NCI-H187 treated with DMSO at 0.1 percent for 48 hours (cell line): ENCODE results near the gene AOPEP.

Source experiments
- DNase-seq: peaks from one replicate; lab custom pipeline; 2025; lab: John Stamatoyannopoulos, UW

AOPEP gene

GRCh38 chr9:94899464-94900221 is 173.1 kb downstream of the AOPEP start:
- no peak for DNase-seq

- no peak for DNase-seq
Measured at GRCh38 chr9:94900222-94901018, 173.9 kb downstream of the AOPEP start.

GRCh38 chr9:94901019-94901363 is 174.5 kb downstream of the AOPEP start:
- no peak for DNase-seq

DNA sequence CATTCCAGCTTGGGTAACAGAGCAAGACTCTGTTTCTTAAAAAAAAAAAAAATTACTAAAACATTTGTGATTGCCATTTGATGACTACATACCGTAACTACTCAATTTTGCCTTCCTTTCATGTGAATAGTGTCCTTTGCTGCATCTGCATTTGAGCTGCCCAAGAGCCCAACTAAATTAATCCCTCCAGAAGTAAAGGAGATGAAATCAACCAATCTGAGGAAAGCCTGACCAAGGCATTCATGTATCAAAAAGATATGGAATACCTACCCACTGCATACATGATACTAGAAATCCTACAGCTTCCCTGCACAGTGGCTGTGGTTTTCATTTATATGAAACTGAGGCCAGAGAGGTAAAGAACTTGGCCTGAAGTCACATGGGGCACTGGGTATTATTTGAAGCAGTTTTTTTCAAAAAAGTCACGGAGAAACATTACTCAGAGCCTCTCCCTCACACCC is 177.5 kb downstream of the AOPEP start:
- DNase-seq: no peak

DNA sequence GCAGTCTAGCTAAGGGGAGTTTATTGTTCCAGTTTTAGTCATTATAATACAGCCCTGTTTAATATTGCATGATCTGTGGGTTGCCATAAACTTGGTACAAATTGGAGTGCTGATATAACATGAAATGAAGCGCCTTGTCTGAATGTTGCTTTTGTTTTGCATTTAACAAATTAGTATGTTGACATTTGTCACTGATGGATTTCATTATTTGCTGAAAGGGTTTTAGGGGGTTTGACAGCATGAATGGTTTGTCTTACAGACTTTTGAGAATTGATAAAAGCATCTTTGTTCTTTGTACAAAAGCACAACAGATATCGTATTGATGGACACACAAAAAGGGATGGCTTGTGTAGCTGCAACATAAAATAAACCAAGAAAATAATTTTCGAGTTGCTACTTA is 178.3 kb downstream of the AOPEP start:
- no peak for DNase-seq

GRCh38 chr9:94905606-94906005 is 179.1 kb downstream of the AOPEP start:
- DNase-seq: no peak

DNA sequence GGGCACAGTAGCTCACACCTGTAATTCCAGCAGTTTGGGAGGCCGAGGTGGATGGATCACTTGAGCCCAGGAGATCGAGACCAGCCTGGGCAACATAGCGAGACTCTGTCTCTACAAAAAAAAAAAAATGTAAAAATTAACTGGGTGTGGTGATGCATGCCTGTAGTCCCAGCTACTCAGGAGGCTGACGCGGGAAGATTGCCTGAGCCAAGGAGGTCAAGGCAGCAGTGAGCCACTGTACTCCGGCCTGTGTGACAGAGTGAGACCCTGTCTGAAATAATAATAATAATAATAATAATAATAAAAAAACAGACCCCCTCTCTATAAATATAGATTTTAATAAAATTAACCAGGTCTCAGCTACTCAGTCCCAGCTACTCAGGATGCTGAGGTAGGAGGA is 179.7 kb downstream of the AOPEP start:
- DNase-seq: no peak

DNA sequence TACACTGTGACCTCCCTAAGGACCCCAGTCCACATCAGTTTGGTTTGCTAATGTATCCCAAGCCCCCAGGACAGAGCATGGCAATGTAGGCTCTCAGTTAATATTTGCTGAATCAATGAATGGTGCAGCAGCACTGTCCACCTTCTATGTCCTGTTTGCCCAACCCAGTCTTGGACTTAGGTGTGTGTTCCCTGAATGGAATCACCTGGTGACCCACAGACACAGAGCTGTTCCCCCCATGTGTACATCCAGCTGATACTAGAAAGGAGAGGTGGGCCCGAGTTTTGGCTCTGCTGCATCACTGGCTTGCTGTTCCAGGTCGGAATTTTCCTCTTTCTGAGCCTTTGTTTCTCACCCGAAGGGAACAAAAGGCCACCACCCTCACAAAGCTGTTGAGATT is 180.2 kb downstream of the AOPEP start:
- DNase-seq: no peak

GRCh38 chr9:94907264-94907936 is 180.9 kb downstream of the AOPEP start:
- DNase-seq: no peak

DNA sequence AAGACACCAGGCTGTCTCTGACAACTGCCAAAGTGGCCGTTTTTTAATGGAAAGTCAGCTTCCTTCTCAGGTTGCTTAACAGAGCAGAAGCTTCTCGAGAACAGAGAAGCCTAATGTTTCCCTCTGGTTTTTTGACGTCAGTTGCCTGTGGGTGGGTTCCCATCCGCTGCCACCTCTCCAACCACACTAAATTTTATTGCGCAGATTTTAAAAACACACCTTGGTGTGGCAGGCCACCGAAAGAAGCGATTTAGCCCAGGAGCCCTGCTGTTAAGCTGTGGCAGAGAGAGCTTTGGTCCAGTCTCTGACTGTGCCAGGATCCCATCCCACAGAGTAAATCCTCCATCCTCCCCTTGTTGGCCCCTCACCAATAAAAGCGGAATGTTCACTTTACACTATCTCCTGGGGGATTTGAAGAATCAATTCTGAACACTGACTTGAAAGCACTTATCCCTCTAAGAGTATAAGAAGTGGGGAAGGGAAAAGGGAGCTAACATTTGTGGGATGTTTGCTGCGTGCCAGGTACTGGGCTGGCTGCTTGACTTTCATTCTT is 181.6 kb downstream of the AOPEP start:
- DNase-seq: no peak

DNA sequence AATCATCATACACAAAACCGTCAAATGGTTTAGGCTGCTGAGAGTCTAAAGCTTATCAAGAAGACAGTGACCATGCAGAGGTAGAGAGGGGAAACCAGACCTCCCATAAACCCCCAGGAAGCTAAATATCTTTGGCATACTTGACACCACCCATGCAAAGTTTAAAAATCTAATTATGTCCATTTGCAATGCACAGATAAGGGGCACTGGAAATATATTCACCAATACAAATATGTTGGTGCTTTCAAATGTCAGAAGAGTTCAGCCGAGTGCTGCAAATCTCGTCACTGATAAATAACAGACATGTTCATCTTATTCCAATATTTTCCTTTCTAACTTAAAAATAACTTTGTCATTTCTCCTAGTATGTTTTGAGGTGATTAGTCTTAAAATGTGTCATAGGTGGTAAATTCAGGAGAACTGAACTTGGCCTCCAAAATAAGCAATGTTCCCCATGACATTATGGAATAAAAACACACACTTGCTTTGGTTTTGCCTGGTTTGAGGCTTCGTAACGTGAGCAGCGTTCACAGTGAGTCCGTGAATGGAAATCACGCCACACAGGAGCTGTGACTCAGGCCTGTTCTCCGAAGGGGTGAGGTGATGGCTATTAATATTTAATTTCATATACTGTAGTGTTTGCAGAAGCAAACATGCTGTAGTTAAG is 182.2 kb downstream of the AOPEP start:
- DNase-seq: no peak

DNA sequence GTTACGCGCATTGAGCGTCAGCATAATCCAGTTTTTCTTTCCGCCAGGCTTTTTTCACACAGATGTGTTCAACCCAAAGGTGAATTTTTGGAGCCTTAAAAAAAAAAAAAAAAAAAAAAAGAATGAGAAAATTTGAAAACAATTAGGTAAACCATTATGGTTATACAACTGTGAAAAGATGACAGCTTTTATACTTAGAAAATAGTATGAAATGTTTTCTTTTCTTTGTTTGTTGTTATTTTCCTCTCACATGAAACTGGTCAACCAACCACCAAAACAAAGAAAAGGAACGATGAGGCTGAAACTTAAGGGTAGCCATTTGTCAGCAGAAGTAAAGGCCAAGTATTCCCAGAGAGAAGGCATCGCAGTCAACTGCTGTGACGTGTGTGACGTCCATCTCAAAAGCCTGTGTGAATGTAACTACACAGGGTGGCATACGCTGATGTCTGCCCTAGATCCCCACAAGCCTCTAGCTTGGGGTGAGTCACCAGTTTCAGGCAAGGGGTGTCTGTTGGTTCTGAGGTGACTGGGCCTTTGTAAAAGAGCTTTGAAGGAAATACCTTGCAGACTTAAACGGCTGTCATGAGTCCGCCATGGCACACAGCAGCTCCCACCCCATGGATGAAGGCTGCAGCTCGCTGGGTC is 182.9 kb downstream of the AOPEP start:
- DNase-seq: no peak

DNA sequence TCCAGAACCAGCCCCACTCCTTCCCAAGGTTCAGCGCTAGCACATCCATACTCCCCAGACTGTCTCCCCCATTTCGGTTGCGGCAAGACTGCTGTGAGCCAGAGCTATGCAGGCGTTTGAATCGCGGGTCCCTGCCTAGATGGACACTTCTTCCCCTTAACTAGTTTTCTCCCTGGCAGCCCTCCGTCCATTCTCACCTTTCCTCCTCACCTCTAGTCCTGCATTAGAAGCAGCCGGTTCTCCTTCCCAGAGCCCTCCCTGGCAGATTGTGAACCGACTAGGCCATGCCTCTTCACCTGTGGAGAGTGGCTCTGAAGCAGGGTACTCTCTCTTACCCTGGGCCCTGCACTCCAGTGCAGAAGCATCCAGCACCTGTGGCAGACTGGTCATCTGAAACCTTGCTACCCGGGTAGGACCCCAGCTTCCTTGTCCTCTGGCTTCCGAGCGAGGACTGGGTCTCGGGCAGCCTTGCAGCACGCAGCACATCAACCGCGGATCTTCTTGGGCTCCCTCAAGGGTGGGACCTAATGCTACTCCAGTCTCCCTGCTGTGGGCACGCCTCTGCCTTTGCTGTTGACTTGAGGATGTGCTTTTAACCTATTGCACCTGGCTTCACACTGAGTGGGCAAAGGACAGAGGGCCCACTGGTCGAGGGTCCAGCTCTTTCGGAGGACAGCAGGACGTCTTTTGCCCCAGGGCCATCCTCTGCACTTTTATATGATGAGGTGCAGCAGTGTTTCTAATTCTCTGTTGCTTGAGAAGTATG is 183.6 kb downstream of the AOPEP start:
- DNase-seq: no peak

DNA sequence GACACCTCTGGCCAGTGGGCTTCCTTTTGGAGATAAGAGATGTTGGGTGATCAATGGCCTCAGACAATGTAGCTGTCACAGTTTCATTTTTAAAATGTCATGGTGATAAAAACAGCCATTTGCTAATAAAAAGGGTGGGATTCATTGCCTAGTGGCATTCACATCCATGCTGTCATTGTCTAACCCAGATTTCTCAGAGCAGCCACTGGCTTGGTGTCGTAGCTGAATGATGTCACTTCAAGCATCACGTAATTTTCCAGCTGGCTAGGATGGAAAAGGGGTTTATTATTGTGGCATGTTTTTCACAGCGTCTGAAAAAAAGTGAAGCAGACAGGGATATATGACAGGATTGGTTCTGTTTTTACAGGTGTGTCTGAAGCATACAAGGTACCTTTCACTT is 184.7 kb downstream of the AOPEP start:
- DNase-seq: no peak

- DNase-seq: no peak
Measured at GRCh38 chr9:94911986-94912635, 185.6 kb downstream of the AOPEP start.

GRCh38 chr9:94912700-94913249 is 186.3 kb downstream of the AOPEP start:
- no peak for DNase-seq

DNA sequence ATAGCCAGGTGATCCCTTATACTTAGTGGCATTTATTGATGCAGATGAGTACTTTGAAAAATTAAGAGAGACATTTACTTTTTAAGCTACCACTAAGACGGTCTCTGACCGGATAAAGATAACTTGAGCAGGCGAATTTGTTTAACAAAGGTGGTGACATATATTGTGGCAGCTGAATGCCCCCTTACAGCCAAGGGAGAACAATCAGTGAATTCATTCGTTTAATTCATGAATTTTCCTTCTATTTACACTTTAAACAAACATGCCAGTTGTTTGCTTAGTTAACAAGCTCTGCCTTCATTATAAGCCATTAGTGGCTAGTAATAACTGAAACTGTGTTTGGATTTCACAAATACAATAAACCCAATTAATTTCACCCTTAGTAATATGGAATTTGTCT is 187.1 kb downstream of the AOPEP start:
- DNase-seq: no peak

- DNase-seq: no peak
Measured at GRCh38 chr9:94915476-94916450, 189.3 kb downstream of the AOPEP start.

DNA sequence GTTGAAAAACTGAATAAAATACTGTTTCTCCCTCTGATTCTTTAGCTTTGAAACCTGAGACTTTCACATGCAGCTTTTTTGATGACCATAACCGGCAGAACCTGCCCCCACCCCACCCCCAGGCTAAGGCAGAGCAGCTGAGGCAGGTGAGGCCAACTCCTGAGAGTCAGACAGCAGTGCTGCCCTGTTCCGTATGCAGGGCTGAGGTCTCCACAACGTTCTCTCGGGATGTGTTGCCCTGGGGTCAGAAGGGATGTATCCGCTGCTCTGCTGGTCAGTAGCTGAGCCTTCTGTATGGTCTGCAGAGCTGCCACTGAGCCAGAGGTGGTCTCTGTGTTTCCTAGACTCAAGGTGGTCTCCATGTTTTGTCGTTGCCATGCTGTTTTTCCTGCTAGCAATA is 190.5 kb downstream of the AOPEP start:
- DNase-seq: no peak
